IMR-90 (cell line): ENCODE data around the gene TTF2. TPM values are rescaled to one million over a fixed set of nuclear protein-coding genes. Genes with fewer than 3 reads are reported as not detected.

Experiments
- ATAC-seq: fragments of 200-7000 bp; cut with Tn5 transposase; 2 replicates; pipeline ENCODE4 v1.9.1; 2020; ENCODE audit warnings: low read depth, mild to moderate bottlenecking, moderate library complexity
- BruUV-seq: library from RNA; stranded (reverse); fragments of 400-500 nt; replicated peaks from 2 replicates; lab custom pipeline; 2021; lab: Mats Ljungman, UMichigan
- CTCF ChIA-PET: fragments of 300-600 bp; formaldehyde crosslinking; extraction: SDS; loops from one replicate; lab custom pipeline; 2021; ENCODE audit warnings: antibody characterized with exemption; lab: Yijun Ruan, JAX
- POLR2A ChIA-PET: fragments of 300-600 bp; sonication (Branson Sonifier 250); formaldehyde crosslinking; loops from one replicate; lab custom pipeline; 2022; ENCODE audit warnings: antibody characterized with exemption; ENCODE audit not compliant: unreplicated experiment; lab: Charles Lee
- DNase-seq: peaks from one replicate; pipeline ENCODE4 v3.0.0; 2013
- H2AFZ ChIP-seq: replicated peaks from 2 replicates; pipeline ENCODE3; 2013; ENCODE audit warnings: low read length, mild to moderate bottlenecking; ENCODE audit not compliant: poor library complexity
- H2AK5ac ChIP-seq: 2 replicates; pipeline ENCODE4 v1.6.1; 2013; ENCODE audit warnings: low read depth, low read length, inconsistent platforms
- H2AK9ac ChIP-seq: replicated peaks from 2 replicates; pipeline ENCODE3; 2013; ENCODE audit warnings: mild to moderate bottlenecking, low read depth, low read length, moderate library complexity; ENCODE audit not compliant: poor library complexity
- H2BK120ac ChIP-seq: 2 replicates; pipeline ENCODE4 v1.6.1; 2013; ENCODE audit warnings: low read depth, low read length, inconsistent platforms
- H2BK15ac ChIP-seq: 3 replicates; pipeline ENCODE4 v1.6.1; 2013; ENCODE audit warnings: low read depth, low read length, inconsistent platforms
- H2BK20ac ChIP-seq: 2 replicates; pipeline ENCODE4 v1.6.1; 2013; ENCODE audit warnings: low read depth, mild to moderate bottlenecking, inconsistent platforms, low read length, moderate library complexity
- H2BK5ac ChIP-seq: 2 replicates; pipeline ENCODE4 v1.6.1; 2013; ENCODE audit warnings: mild to moderate bottlenecking, low read depth, low read length, inconsistent platforms; ENCODE audit not compliant: poor library complexity, severe bottlenecking
- H3K14ac ChIP-seq: replicated peaks from 2 replicates; pipeline ENCODE4 v1.6.1; 2013; ENCODE audit warnings: low read depth, low read length, inconsistent platforms
- H3K18ac ChIP-seq: 2 replicates; pipeline ENCODE4 v1.6.1; 2013; ENCODE audit warnings: low read depth, low read length, control low read depth
- H3K23ac ChIP-seq: 2 replicates; pipeline ENCODE4 v1.6.1; 2013; ENCODE audit warnings: low read depth, low read length, inconsistent platforms
- H3K27ac ChIP-seq: 2 replicates; pipeline ENCODE4 v1.5.1; 2013; ENCODE audit warnings: mild to moderate bottlenecking, control low read depth, low read length; ENCODE audit not compliant: insufficient read depth
- H3K27me3 ChIP-seq: 2 replicates; pipeline ENCODE4 v1.6.1; 2013; ENCODE audit warnings: low read length; ENCODE audit not compliant: control insufficient read depth, insufficient read depth
- H3K36me3 ChIP-seq: 2 replicates; pipeline ENCODE4 v1.6.1; 2013; ENCODE audit warnings: low read length, mixed read lengths; ENCODE audit not compliant: control insufficient read depth, insufficient read depth
- H3K4ac ChIP-seq: 2 replicates; pipeline ENCODE4 v1.6.1; 2013; ENCODE audit warnings: low read depth, low read length, inconsistent platforms
- H3K4me1 ChIP-seq: 2 replicates; pipeline ENCODE4 v1.6.1; 2013; ENCODE audit warnings: low read length, mixed read lengths; ENCODE audit not compliant: control insufficient read depth, insufficient read depth
- H3K4me2 ChIP-seq: 2 replicates; pipeline ENCODE4 v1.6.1; 2013; ENCODE audit warnings: low read depth, mild to moderate bottlenecking, control low read depth, low read length, moderate library complexity
- H3K4me3 ChIP-seq: 2 replicates; pipeline ENCODE4 v1.5.1; 2013; ENCODE audit warnings: low read depth, mild to moderate bottlenecking, control low read depth, low read length, moderate library complexity; ENCODE audit not compliant: insufficient read depth
- H3K56ac ChIP-seq: 2 replicates; pipeline ENCODE4 v1.6.1; 2013; ENCODE audit warnings: low read length, inconsistent platforms; ENCODE audit not compliant: insufficient read depth; ENCODE audit errors: extremely low read depth
- H3K79me1 ChIP-seq, 2 experiments: 2 replicates each; pipeline ENCODE4 v1.6.1; 2013; ENCODE audit warnings: low read length in 2 of 2, inconsistent platforms in 1 of 2, low read depth in 1 of 2
- H3K9ac ChIP-seq: 2 replicates; pipeline ENCODE4 v1.6.1; 2013; ENCODE audit warnings: low read depth, low read length, control low read depth
- H3K9me1 ChIP-seq: 2 replicates; pipeline ENCODE4 v1.6.1; 2013; ENCODE audit warnings: low read length, inconsistent platforms; ENCODE audit not compliant: insufficient read depth
- H3K9me3 ChIP-seq: 2 replicates; pipeline ENCODE4 v1.6.1; 2013; ENCODE audit warnings: low read length; ENCODE audit not compliant: control insufficient read depth, insufficient read depth
- H4K20me1 ChIP-seq: 2 replicates; pipeline ENCODE4 v1.6.1; 2013; ENCODE audit warnings: low read length, inconsistent platforms; ENCODE audit not compliant: insufficient read depth
- H4K5ac ChIP-seq: 2 replicates; pipeline ENCODE4 v1.6.1; 2013; ENCODE audit warnings: mild to moderate bottlenecking, low read depth, low read length, control low read depth
- H4K8ac ChIP-seq, 2 experiments: 2 replicates each; pipeline ENCODE4 v1.6.1; 2013; ENCODE audit warnings: low read depth in 2 of 2, low read length in 2 of 2, control low read depth in 1 of 2, inconsistent platforms in 1 of 2
- H4K91ac ChIP-seq: 2 replicates; pipeline ENCODE4 v1.6.1; 2013; ENCODE audit warnings: low read depth, low read length, inconsistent platforms; ENCODE audit not compliant: insufficient read depth
- BHLHE40 ChIP-seq: fragments of 150-350 bp; IDR thresholded peaks from 2 replicates; pipeline ENCODE4 v1.6.1; 2016; ENCODE audit warnings: mild to moderate bottlenecking, low read depth, low read length
- CEBPB ChIP-seq: IDR thresholded peaks from 2 replicates; pipeline ENCODE4 v1.6.1; 2012; ENCODE audit warnings: low read depth, low read length, improper control_type of control experiment
- MAZ ChIP-seq: IDR thresholded peaks from 2 replicates; pipeline ENCODE4 v1.6.1; 2012; ENCODE audit warnings: low read depth, mild to moderate bottlenecking, low read length, improper control_type of control experiment, moderate library complexity, borderline replicate concordance
- WGBS, 2 experiments: methylation state at CpG; one replicate each; pipeline versions ENCODE4 v1.1.5 to v1.1.7; 2013; ENCODE audit warnings: missing lambda C conversion rate in 2 of 2; ENCODE audit not compliant: insufficient read length in 1 of 2; ENCODE audit errors: extremely low coverage in 2 of 2; 5-methylcytosine and 5-hydroxymethylcytosine counted together
- dilution Hi-C: fragments of 300-500 bp; cut with HindIII; formaldehyde crosslinking; loops from one replicate; pipeline ENCODE4 v1.14.3; 2018; ENCODE audit warnings: low sequenced_read_pairs; ENCODE audit not compliant: unreplicated experiment
- in situ Hi-C: fragments of 300-500 bp; cut with MboI; formaldehyde crosslinking; loops from 3 replicates; pipeline ENCODE4 v1.14.3; 2019; ENCODE audit warnings: low sequenced_read_pairs, inconsistent platforms, mixed read lengths
- intact Hi-C: fragments of 100-400 bp; cut with micrococcal nuclease; formaldehyde crosslinking; loops from 2 replicates; pipeline ENCODE4 v1.10.0; 2022
- polyA plus RNA-seq, 3 experiments: library from polyadenylated mRNA; depleted of rRNA; stranded (reverse); fragments of >200 nt; gene quantifications; 2 replicates each; pipeline ENCODE4 v1.2.3, GENCODE V29; 2012; ENCODE audit warnings: low replicate concordance in 1 of 3
- total RNA-seq: library from RNA; depleted of rRNA; stranded (reverse); fragments of >200 nt; gene quantifications from 2 replicates; pipeline ENCODE4 v1.2.3, GENCODE V29; 2012
- TF ChIP-seq, protein P1 (sequence below): fragments of 150-350 bp; IDR thresholded peaks from 2 replicates; pipeline ENCODE4 v1.6.1; 2017; ENCODE audit warnings: mild to moderate bottlenecking, antibody characterized with exemption, low read length, low read depth
- TF ChIP-seq, protein P2 (sequence below): fragments of 150-350 bp; IDR thresholded peaks from 2 replicates; pipeline ENCODE4 v1.6.1; 2016; ENCODE audit warnings: low read depth, mild to moderate bottlenecking, low read length, moderate library complexity, borderline replicate concordance

TTF2 gene
- total and polyA plus RNA-seq, 2 of the 4 experiments (the other 2 are of a cell fraction) = 11.5 to 14.7 TPM

DNA sequence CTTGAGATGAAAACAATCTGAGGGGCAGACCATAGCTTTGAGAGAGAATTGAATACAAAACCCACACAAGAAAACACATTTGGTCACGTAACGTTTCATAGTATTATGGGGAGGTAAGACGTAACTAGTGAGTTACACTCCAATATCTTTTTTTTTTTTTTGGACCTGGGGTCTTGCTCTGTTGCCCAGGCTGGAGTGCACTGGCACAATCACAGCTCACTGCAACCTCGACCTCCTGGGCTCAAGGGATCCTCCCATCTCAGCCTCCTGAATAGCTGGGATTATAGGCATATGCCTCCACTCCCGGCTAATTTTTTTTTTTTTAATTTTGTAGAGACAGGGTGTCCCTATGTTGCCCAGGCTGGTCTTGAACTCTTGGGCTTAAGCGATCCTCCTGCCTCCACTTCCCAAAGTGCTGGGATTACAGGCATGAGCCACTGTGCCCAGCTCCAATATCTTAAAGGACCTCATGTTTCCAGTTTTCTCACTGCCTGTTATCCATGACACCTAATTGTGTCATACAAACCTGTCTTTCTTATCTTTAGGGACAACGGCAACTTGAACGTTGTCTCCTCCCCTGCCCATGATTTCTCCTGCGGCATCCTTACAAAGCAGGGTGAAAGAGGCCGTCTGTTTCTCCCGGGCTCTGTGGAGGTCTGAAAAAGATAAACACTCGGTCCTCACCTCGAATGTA, 56.1 kb downstream of the TTF2 start:
- Histone ChIP-seq H3K9ac (no peak overlapping the region), H3K4me1 (peaks cover 5% of the 10 kb centered on the region; the same call in 1 of the 2 replicates), H3K9me3 (no peaks in the 10 kb centered on the region), H2BK15ac (no peak overlapping the region), H3K27ac (no peak overlapping the region), H2AFZ (no peak overlapping the region), H4K91ac (no peak overlapping the region), H2BK120ac (no peak overlapping the region), H4K5ac (no peak overlapping the region), H4K8ac (no peak overlapping the region), H3K56ac (no peak overlapping the region), H2BK5ac (no peak overlapping the region), H3K36me3 (peaks cover 13% of the 10 kb centered on the region), H2AK9ac (no peak overlapping the region), H4K20me1 (no peaks in the 10 kb centered on the region), H3K27me3 (no peaks in the 10 kb centered on the region), H3K23ac (no peak overlapping the region), H3K79me1 (peaks cover 5 to 8% of the 10 kb centered on the region in 2 experiments; a peak in 1 of 4 replicates), H3K4me3 (no peak overlapping the region), H3K4ac (no peak overlapping the region), H2AK5ac (no peak overlapping the region), H3K14ac (no peak overlapping the region), H3K18ac (no peak overlapping the region), H3K4me2 (no peak overlapping the region), H2BK20ac (no peak overlapping the region), H3K9me1 (peaks cover 5% of the 10 kb centered on the region; the same call in 1 of the 2 replicates)
- ChIA-PET POLR2A (no interaction called here), CTCF (interaction anchor here (0.9 to 1.0 kb wide), 2 partner anchors 22 kb away, joined by 3 to 4 read pairs; no protein-coding TSS in a partner anchor)
- ATAC-seq (no peak), DNase-seq (no peak)
- 41% methylated on average over 5 of the region's 13 CpGs; no CpG with 5 or more reads in 1 of the 2 experiments for WGBS, 2 experiments
- dilution Hi-C loops (no loop called here), intact Hi-C loops (no loop called here), in situ Hi-C loops (no loop called here)
- TF ChIP-seq CEBPB = no peak
- TF ChIP-seq, protein P1, sequence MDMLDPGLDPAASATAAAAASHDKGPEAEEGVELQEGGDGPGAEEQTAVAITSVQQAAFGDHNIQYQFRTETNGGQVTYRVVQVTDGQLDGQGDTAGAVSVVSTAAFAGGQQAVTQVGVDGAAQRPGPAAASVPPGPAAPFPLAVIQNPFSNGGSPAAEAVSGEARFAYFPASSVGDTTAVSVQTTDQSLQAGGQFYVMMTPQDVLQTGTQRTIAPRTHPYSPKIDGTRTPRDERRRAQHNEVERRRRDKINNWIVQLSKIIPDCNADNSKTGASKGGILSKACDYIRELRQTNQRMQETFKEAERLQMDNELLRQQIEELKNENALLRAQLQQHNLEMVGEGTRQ = no peak
- TF ChIP-seq BHLHE40 = no peak
- TF ChIP-seq MAZ = no peak
- TF ChIP-seq, protein P2, sequence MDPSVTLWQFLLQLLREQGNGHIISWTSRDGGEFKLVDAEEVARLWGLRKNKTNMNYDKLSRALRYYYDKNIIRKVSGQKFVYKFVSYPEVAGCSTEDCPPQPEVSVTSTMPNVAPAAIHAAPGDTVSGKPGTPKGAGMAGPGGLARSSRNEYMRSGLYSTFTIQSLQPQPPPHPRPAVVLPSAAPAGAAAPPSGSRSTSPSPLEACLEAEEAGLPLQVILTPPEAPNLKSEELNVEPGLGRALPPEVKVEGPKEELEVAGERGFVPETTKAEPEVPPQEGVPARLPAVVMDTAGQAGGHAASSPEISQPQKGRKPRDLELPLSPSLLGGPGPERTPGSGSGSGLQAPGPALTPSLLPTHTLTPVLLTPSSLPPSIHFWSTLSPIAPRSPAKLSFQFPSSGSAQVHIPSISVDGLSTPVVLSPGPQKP = no peak
- no TSS peak for BruUV-seq
